ENCODE data around the gene TMEM140. TPM values are rescaled to one million over a fixed set of nuclear protein-coding genes. Genes with fewer than 3 reads are reported as not detected.

Gene TMEM140
- total and polyA plus RNA-seq, 2 donors from 2014 or later: 28.2 to 31.3 TPM

GRCh38 chr7:135193615-135194081, 45.8 kb downstream of the TMEM140 start:
- peaks cover 0 to 4% (median 0%) of the 10 kb centered on the region in 3 donors for H3K4me1 ChIP-seq (ENCODE audit: control insufficient read depth in 2 of 3, insufficient read depth in 2 of 3, low read depth in 1 of 3, low read length in 3 of 3)
- no peak overlapping the region for H3K4me3 ChIP-seq (ENCODE audit: low read length in 3 of 3)
- DNase-seq (no peak), FAIRE-seq (no peak)
- no peak for TF ChIP-seq CTCF (IDR thresholded peaks at IDR 0.05; ENCODE audit: borderline replicate concordance, extremely low read depth, insufficient read depth)
- peaks cover 8 to 87% (median 44%) of the 10 kb centered on the region in 3 donors for H3K36me3 ChIP-seq (ENCODE audit: control insufficient read depth in 2 of 3, insufficient read depth in 3 of 3, low read length in 3 of 3)
- H3K9me3 ChIP-seq (ENCODE audit: control insufficient read depth in 2 of 3, insufficient read depth in 1 of 3, low read length in 3 of 3): no peaks in the 10 kb centered on the region
- H3K27ac ChIP-seq (ENCODE audit: low read depth in 2 of 2, low read length in 2 of 2): no peak overlapping the region
- no peaks in the 10 kb centered on the region for H3K27me3 ChIP-seq (ENCODE audit: control insufficient read depth, insufficient read depth, low read length)
- intact Hi-C loops (cut with DNase I): no loop called here
- no peak overlapping the region for H3K9ac ChIP-seq (ENCODE audit: low read length in 3 of 3)

DNA sequence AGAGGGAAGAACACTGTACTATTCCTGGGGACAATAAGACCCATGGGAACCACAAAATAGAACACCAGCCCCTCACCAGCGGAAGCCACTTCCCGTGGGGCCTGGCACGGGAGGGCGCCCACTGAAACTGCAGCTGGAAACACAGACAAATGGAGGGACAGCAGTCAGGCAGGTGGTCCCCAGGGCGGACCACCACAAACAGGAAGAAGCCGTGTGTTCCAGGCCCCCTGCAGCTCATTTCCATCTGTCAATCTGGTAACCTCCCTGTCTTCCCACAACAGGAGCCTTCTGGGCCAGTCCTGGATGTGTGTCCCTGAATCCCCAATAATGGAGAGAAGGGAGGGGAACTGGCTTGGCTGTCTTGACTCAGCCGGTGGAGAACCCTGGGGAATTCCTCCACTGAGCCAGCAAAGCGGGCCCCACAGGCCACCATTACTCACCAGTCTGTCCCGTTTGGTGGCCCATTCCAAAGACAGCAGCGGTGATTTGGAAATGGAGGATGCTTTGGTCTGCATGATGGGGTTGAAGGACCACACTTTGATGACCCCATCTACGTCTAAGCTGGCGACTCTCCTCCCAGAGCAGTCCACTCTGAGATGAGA, 46.7 kb downstream of the TMEM140 start:
- Histone ChIP-seq H3K4me3 (ENCODE audit: low read length in 3 of 3) (no peak overlapping the region), H3K9me3 (ENCODE audit: control insufficient read depth in 2 of 3, insufficient read depth in 1 of 3, low read length in 3 of 3) (no peaks in the 10 kb centered on the region), H3K27ac (ENCODE audit: low read depth in 2 of 2, low read length in 2 of 2) (no peak overlapping the region), H3K36me3 (ENCODE audit: control insufficient read depth in 2 of 3, insufficient read depth in 3 of 3, low read length in 3 of 3) (peaks cover 10 to 86% (median 45%) of the 10 kb centered on the region in 3 donors), H3K4me1 (ENCODE audit: control insufficient read depth in 2 of 3, insufficient read depth in 2 of 3, low read depth in 1 of 3, low read length in 3 of 3) (peaks cover 0 to 12% (median 1%) of the 10 kb centered on the region in 3 donors), H3K27me3 (ENCODE audit: control insufficient read depth, insufficient read depth, low read length) (no peaks in the 10 kb centered on the region), H3K9ac (ENCODE audit: low read length in 3 of 3) (no peak overlapping the region)
- no peak for FAIRE-seq
- intact Hi-C loops (cut with DNase I): no loop called here
- peak in 1 of 5 donors; percentile 18 for DNase-seq
- no peak for TF ChIP-seq CTCF (IDR thresholded peaks at IDR 0.05; ENCODE audit: borderline replicate concordance, extremely low read depth, insufficient read depth)

DNA sequence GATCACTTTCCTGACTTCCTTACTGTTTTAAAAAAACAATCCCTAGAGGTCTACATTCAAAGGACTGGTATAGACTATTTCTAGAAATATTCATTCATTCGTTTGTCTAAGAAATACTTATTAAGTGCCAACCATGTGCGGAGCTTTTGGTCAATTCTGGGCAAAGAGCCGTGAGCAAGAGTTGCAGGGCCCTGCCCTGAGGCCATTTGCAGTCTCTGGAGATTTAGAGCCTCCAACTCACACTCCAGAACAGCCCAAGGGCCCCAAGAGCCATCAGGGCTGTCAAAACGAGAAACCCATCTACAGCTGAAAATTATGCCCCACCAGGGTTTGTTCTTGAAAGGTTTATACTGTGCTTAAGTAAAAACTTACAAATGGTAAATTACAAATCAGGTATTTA, 47.3 kb downstream of the TMEM140 start:
- intact Hi-C loops (cut with DNase I): no loop called here
- Histone ChIP-seq H3K9me3 (ENCODE audit: control insufficient read depth in 2 of 3, insufficient read depth in 1 of 3, low read length in 3 of 3) (no peaks in the 10 kb centered on the region), H3K4me1 (ENCODE audit: control insufficient read depth in 2 of 3, insufficient read depth in 2 of 3, low read depth in 1 of 3, low read length in 3 of 3) (peaks cover 0 to 14% (median 2%) of the 10 kb centered on the region in 3 donors), H3K36me3 (ENCODE audit: control insufficient read depth in 2 of 3, insufficient read depth in 3 of 3, low read length in 3 of 3) (peaks cover 8 to 85% (median 44%) of the 10 kb centered on the region in 3 donors), H3K27me3 (ENCODE audit: control insufficient read depth, insufficient read depth, low read length) (no peaks in the 10 kb centered on the region), H3K9ac (ENCODE audit: low read length in 3 of 3) (no peak overlapping the region), H3K4me3 (ENCODE audit: low read length in 3 of 3) (no peak overlapping the region), H3K27ac (ENCODE audit: low read depth in 2 of 2, low read length in 2 of 2) (no peak overlapping the region)
- DNase-seq: no peak
- FAIRE-seq: no peak
- no peak for TF ChIP-seq CTCF (IDR thresholded peaks at IDR 0.05; ENCODE audit: borderline replicate concordance, extremely low read depth, insufficient read depth)
